WTC11 (cell line): Measurements from ENCODE around the gene STK24. TPM values are rescaled to one million over a fixed set of nuclear protein-coding genes. Genes with fewer than 3 reads are reported as not detected.

Source experiments
- ATAC-seq: fragments of 200-7000 bp; cut with Tn5 transposase; 2 replicates; pipeline ENCODE4 v1.10.0; 2021; ENCODE audit warnings: mild to moderate bottlenecking, moderate library complexity
- CTCF ChIA-PET: fragments of 300-600 bp; sonication (Branson Sonifier 250); formaldehyde crosslinking; loops from one replicate; lab custom pipeline; 2021; ENCODE audit warnings: antibody characterized with exemption; lab: Charles Lee
- POLR2A ChIA-PET: fragments of 350-600 bp; sonication (Branson Sonifier 250); formaldehyde crosslinking; loops from one replicate; lab custom pipeline; 2021; ENCODE audit warnings: antibody characterized with exemption; lab: Charles Lee
- DNase-seq: peaks from one replicate; pipeline ENCODE4 v3.0.0; 2021; ENCODE audit warnings: low spot score
- H3K27ac Mint-ChIP-seq: 2 replicates; pipeline ENCODE4 v1.8.0; 2021; ENCODE audit warnings: mixed read lengths
- H3K27me3 Mint-ChIP-seq: 2 replicates; pipeline ENCODE4 v1.8.0; 2021; ENCODE audit warnings: low read depth, mild to moderate bottlenecking, moderate library complexity, mixed read lengths
- H3K36me3 Mint-ChIP-seq: 2 replicates; pipeline ENCODE4 v1.8.0; 2021; ENCODE audit warnings: mixed read lengths
- H3K4me1 Mint-ChIP-seq: 2 replicates; pipeline ENCODE4 v1.8.0; 2022; ENCODE audit warnings: mixed read lengths
- H3K4me3 Mint-ChIP-seq: 2 replicates; pipeline ENCODE4 v1.8.0; 2021; ENCODE audit warnings: mild to moderate bottlenecking, moderate library complexity, mixed read lengths
- H3K9me3 Mint-ChIP-seq: 2 replicates; pipeline ENCODE4 v1.8.0; 2021; ENCODE audit warnings: mixed read lengths
- FOXP1 ChIP-seq: sonication (generic); formaldehyde crosslinking; IDR thresholded peaks from 2 replicates; pipeline ENCODE4 v1.8.0; 2022; ENCODE audit warnings: missing genetic modification reagents, mild to moderate bottlenecking, moderate library complexity, borderline replicate concordance
- GTF2I ChIP-seq: fragments of 250-450 bp; sonication (Bioruptor Pico); conservative IDR thresholded peaks from 2 replicates; pipeline ENCODE4 v1.4.0; 2021; ENCODE audit warnings: mild to moderate bottlenecking
- HMGA2 ChIP-seq: fragments of 250-450 bp; sonication (Bioruptor Pico); IDR thresholded peaks from 2 replicates; pipeline ENCODE4 v1.4.0; 2021; ENCODE audit warnings: mild to moderate bottlenecking, moderate library complexity
- IRF2 ChIP-seq: sonication (generic); formaldehyde crosslinking; IDR thresholded peaks from 2 replicates; pipeline ENCODE4 v1.8.0; 2022; ENCODE audit warnings: low read depth, missing genetic modification reagents, borderline replicate concordance
- NR2C2 ChIP-seq: sonication (generic); formaldehyde crosslinking; IDR thresholded peaks from 2 replicates; pipeline ENCODE4 v1.8.0; 2022; ENCODE audit warnings: mild to moderate bottlenecking, missing genetic modification reagents
- OVOL2 ChIP-seq: fragments of 250-450 bp; sonication (Bioruptor Pico); IDR thresholded peaks from 2 replicates; pipeline ENCODE4 v1.9.0; 2021; ENCODE audit warnings: mild to moderate bottlenecking, borderline replicate concordance
- TEAD4 ChIP-seq: sonication (generic); formaldehyde crosslinking; IDR thresholded peaks from 2 replicates; pipeline ENCODE4 v1.8.0; 2022; ENCODE audit warnings: mild to moderate bottlenecking, missing genetic modification reagents
- ZNF263 ChIP-seq: sonication (generic); formaldehyde crosslinking; IDR thresholded peaks from 2 replicates; pipeline ENCODE4 v1.8.1; 2022; ENCODE audit warnings: low read depth, mild to moderate bottlenecking, moderate library complexity, missing genetic modification reagents
- ZNF317 ChIP-seq: sonication (generic); formaldehyde crosslinking; IDR thresholded peaks from 2 replicates; pipeline ENCODE4 v1.8.1; 2023; ENCODE audit warnings: low read depth, mild to moderate bottlenecking, moderate library complexity, missing genetic modification reagents, borderline replicate concordance
- total RNA-seq: library from RNA; stranded (reverse); gene quantifications from 3 replicates; pipeline ENCODE4 v1.2.3, GENCODE V29; 2021
- TF ChIP-seq, protein P1 (sequence below): sonication (generic); formaldehyde crosslinking; IDR thresholded peaks from 2 replicates; pipeline ENCODE4 v1.8.0; 2022; ENCODE audit warnings: missing genetic modification reagents
- TF ChIP-seq, protein P2 (sequence below): sonication (generic); formaldehyde crosslinking; IDR thresholded peaks from 2 replicates; pipeline ENCODE4 v1.8.0; 2023; ENCODE audit warnings: mild to moderate bottlenecking, missing genetic modification reagents
- TF ChIP-seq, protein P3 (sequence below): sonication (generic); formaldehyde crosslinking; IDR thresholded peaks from 2 replicates; pipeline ENCODE4 v1.8.0; 2022; ENCODE audit warnings: mild to moderate bottlenecking, missing genetic modification reagents
- TF ChIP-seq, protein P4 (sequence below): sonication (generic); formaldehyde crosslinking; IDR thresholded peaks from 2 replicates; pipeline ENCODE4 v1.8.0; 2022; ENCODE audit warnings: mild to moderate bottlenecking, missing genetic modification reagents
- TF ChIP-seq, protein P5 (sequence below): fragments of 200-600 bp; IDR thresholded peaks from 2 replicates; pipeline ENCODE4 v1.8.0; 2022; ENCODE audit warnings: antibody characterized with exemption

STK24 gene
- total RNA-seq, 1 experiment from 2014 or later, result 138 TPM

DNA sequence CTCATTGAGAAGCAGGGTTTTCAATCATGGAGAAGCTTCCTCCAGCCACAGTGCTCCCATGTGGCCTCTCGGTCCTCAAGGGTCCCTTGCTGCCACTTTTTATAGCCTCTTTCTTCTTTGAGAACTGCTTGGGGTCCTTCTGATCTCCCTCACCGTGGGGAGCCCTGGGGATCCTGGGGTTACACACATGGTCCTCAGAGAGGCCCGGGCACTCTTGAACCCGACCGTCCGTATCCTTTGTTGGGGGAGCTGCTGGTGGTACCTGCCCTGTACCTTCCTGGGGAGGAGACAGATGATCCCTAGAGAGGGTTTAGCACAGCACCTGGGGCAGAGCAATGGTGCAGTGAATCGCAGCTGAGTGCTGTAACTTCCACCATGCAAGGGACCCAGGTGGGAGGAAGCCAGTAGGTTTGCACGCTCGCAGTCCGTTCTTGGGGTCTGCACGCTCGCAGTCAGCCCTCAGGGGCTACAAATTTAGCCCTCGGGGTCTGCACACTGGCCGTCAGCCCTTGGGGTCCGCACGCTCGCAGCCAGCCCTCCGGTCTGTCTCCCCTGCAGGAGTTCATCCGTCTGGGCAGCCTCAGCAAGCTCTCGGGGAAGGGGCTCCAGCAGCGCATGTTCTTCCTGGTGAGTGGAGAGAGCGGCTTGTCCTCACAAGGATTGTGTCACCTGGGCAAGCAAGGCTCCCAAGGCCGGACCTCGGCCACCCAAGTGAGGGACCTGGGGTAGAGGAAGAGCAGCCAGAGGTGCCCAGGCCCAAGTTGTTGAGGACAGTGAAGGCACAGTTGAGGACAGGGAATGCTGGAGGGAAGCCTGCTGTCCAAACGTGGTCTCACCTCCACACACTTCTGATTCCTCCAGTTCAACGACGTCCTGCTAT, 138.4 kb downstream of the STK24 start:
- no peak for DNase-seq
- H3K4me3 Mint-ChIP-seq, result no peak overlapping the region
- TF ChIP-seq, protein P1, sequence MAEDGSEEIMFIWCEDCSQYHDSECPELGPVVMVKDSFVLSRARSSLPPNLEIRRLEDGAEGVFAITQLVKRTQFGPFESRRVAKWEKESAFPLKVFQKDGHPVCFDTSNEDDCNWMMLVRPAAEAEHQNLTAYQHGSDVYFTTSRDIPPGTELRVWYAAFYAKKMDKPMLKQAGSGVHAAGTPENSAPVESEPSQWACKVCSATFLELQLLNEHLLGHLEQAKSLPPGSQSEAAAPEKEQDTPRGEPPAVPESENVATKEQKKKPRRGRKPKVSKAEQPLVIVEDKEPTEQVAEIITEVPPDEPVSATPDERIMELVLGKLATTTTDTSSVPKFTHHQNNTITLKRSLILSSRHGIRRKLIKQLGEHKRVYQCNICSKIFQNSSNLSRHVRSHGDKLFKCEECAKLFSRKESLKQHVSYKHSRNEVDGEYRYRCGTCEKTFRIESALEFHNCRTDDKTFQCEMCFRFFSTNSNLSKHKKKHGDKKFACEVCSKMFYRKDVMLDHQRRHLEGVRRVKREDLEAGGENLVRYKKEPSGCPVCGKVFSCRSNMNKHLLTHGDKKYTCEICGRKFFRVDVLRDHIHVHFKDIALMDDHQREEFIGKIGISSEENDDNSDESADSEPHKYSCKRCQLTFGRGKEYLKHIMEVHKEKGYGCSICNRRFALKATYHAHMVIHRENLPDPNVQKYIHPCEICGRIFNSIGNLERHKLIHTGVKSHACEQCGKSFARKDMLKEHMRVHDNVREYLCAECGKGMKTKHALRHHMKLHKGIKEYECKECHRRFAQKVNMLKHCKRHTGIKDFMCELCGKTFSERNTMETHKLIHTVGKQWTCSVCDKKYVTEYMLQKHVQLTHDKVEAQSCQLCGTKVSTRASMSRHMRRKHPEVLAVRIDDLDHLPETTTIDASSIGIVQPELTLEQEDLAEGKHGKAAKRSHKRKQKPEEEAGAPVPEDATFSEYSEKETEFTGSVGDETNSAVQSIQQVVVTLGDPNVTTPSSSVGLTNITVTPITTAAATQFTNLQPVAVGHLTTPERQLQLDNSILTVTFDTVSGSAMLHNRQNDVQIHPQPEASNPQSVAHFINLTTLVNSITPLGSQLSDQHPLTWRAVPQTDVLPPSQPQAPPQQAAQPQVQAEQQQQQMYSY (CRISPR knock-in tag), result no peak
- TF ChIP-seq HMGA2 (CRISPR knock-in tag) (no peak), ZNF317 (CRISPR knock-in tag) (no peak), IRF2 (no peak)
- TF ChIP-seq, protein P2, sequence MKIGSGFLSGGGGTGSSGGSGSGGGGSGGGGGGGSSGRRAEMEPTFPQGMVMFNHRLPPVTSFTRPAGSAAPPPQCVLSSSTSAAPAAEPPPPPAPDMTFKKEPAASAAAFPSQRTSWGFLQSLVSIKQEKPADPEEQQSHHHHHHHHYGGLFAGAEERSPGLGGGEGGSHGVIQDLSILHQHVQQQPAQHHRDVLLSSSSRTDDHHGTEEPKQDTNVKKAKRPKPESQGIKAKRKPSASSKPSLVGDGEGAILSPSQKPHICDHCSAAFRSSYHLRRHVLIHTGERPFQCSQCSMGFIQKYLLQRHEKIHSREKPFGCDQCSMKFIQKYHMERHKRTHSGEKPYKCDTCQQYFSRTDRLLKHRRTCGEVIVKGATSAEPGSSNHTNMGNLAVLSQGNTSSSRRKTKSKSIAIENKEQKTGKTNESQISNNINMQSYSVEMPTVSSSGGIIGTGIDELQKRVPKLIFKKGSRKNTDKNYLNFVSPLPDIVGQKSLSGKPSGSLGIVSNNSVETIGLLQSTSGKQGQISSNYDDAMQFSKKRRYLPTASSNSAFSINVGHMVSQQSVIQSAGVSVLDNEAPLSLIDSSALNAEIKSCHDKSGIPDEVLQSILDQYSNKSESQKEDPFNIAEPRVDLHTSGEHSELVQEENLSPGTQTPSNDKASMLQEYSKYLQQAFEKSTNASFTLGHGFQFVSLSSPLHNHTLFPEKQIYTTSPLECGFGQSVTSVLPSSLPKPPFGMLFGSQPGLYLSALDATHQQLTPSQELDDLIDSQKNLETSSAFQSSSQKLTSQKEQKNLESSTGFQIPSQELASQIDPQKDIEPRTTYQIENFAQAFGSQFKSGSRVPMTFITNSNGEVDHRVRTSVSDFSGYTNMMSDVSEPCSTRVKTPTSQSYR (CRISPR knock-in tag), result no peak
- TF ChIP-seq, protein P3, sequence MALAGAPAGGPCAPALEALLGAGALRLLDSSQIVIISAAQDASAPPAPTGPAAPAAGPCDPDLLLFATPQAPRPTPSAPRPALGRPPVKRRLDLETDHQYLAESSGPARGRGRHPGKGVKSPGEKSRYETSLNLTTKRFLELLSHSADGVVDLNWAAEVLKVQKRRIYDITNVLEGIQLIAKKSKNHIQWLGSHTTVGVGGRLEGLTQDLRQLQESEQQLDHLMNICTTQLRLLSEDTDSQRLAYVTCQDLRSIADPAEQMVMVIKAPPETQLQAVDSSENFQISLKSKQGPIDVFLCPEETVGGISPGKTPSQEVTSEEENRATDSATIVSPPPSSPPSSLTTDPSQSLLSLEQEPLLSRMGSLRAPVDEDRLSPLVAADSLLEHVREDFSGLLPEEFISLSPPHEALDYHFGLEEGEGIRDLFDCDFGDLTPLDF (CRISPR knock-in tag), result no peak
- ChIA-PET CTCF (no interaction called here), POLR2A (no interaction called here)
- no peaks in the 10 kb centered on the region for H3K27me3 Mint-ChIP-seq
- peaks cover 8% of the 10 kb centered on the region for H3K36me3 Mint-ChIP-seq
- H3K27ac Mint-ChIP-seq, result no peak overlapping the region
- no peaks in the 10 kb centered on the region for H3K9me3 Mint-ChIP-seq
- ATAC-seq, result no peak
- H3K4me1 Mint-ChIP-seq, result no peaks in the 10 kb centered on the region

DNA sequence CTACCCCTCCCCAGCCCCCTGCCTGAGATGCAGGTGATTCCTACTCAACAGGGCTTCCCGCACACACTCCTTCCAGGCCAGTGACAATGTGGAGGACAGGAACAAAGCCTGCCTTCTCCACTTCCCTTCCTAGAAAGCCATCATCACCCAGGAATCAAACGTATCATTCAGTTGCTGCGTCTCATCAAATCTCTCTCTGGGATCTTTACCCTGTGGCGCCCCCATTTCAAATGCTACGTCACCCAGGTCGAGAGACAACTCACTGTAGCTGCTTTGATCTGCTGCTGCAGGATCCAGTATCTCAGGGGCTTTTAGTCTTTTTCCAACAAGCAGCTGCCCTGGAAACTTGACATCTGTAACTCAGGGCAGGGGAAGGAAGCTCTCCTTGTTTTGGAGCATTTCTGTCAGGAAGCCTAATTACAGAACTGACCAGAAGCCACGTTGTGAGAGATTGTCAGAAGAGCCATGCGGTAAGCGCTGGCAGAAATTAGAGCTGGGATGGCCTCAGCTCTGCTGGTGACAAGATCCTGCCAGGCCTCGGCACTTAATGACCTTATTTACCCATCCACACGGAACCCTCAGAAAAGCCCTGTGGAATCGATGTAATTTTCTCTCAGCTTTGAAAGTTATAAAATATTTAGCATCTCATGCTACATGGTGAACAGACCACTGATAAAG, 140.5 kb downstream of the STK24 start:
- ATAC-seq (no peak), DNase-seq (no peak)
- no peaks in the 10 kb centered on the region for H3K27me3 Mint-ChIP-seq
- peaks cover 8% of the 10 kb centered on the region; the same call in 1 of the 2 replicates for H3K36me3 Mint-ChIP-seq
- no peaks in the 10 kb centered on the region for H3K4me1 Mint-ChIP-seq
- no peaks in the 10 kb centered on the region for H3K9me3 Mint-ChIP-seq
- no peak overlapping the region; the same call in 1 of the 2 replicates for H3K27ac Mint-ChIP-seq
- TF ChIP-seq GTF2I (CRISPR knock-in tag), result no peak
- TF ChIP-seq, protein P4, sequence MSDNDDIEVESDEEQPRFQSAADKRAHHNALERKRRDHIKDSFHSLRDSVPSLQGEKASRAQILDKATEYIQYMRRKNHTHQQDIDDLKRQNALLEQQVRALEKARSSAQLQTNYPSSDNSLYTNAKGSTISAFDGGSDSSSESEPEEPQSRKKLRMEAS, result no peak
- TF ChIP-seq, protein P5, sequence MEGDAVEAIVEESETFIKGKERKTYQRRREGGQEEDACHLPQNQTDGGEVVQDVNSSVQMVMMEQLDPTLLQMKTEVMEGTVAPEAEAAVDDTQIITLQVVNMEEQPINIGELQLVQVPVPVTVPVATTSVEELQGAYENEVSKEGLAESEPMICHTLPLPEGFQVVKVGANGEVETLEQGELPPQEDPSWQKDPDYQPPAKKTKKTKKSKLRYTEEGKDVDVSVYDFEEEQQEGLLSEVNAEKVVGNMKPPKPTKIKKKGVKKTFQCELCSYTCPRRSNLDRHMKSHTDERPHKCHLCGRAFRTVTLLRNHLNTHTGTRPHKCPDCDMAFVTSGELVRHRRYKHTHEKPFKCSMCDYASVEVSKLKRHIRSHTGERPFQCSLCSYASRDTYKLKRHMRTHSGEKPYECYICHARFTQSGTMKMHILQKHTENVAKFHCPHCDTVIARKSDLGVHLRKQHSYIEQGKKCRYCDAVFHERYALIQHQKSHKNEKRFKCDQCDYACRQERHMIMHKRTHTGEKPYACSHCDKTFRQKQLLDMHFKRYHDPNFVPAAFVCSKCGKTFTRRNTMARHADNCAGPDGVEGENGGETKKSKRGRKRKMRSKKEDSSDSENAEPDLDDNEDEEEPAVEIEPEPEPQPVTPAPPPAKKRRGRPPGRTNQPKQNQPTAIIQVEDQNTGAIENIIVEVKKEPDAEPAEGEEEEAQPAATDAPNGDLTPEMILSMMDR, result no peak
- no peak for TF ChIP-seq FOXP1
- no peak for TF ChIP-seq NR2C2
- no peak for TF ChIP-seq ZNF263 (CRISPR knock-in tag)
- no peak for TF ChIP-seq OVOL2 (CRISPR knock-in tag)
- TF ChIP-seq TEAD4 (CRISPR knock-in tag), result no peak
- H3K4me3 Mint-ChIP-seq, result no peak overlapping the region
- POLR2A ChIA-PET, result no interaction called here
- CTCF ChIA-PET, result interaction anchor here (0.9 to 2.0 kb wide), 6 partner anchors 9 to 403 kb away, joined by 3 to 9 read pairs (median 6); no protein-coding TSS in a partner anchor
